WERI-Rb-1 (cell line): Measurements from ENCODE around the gene GRID1.

ENCODE experiments used
- DNase-seq: peaks from one replicate; pipeline ENCODE4 v3.0.0-alpha.2; 2020
- H3K27ac ChIP-seq: fragments of 250-450 bp; sonication (Bioruptor Pico); 2 replicates; pipeline ENCODE4 v1.5.1; 2020; ENCODE audit warnings: mild to moderate bottlenecking, moderate library complexity
- H3K27me3 ChIP-seq: fragments of 250-450 bp; sonication (Bioruptor Pico); 2 replicates; pipeline ENCODE4 v1.5.1; 2021; ENCODE audit warnings: mild to moderate bottlenecking, low read depth, moderate library complexity; ENCODE audit not compliant: insufficient read depth, severe bottlenecking
- H3K36me3 ChIP-seq: fragments of 250-450 bp; sonication (Bioruptor Pico); 2 replicates; pipeline ENCODE4 v1.5.1; 2020; ENCODE audit warnings: mild to moderate bottlenecking, moderate library complexity
- H3K4me3 ChIP-seq: 2 replicates; pipeline ENCODE4 v1.5.1; 2011; ENCODE audit warnings: low read depth, mild to moderate bottlenecking, control low read depth, low read length
- H3K9me3 ChIP-seq: fragments of 250-450 bp; sonication (Bioruptor Pico); 2 replicates; pipeline ENCODE4 v1.5.1; 2021; ENCODE audit warnings: mild to moderate bottlenecking, moderate library complexity; ENCODE audit not compliant: severe bottlenecking
- TF ChIP-seq, protein P1 (sequence below): IDR thresholded peaks from 2 replicates; pipeline ENCODE4 v1.5.1; 2011; ENCODE audit warnings: low read depth, mild to moderate bottlenecking, control low read depth, inconsistent platforms, low read length

The GRID1 gene

DNA sequence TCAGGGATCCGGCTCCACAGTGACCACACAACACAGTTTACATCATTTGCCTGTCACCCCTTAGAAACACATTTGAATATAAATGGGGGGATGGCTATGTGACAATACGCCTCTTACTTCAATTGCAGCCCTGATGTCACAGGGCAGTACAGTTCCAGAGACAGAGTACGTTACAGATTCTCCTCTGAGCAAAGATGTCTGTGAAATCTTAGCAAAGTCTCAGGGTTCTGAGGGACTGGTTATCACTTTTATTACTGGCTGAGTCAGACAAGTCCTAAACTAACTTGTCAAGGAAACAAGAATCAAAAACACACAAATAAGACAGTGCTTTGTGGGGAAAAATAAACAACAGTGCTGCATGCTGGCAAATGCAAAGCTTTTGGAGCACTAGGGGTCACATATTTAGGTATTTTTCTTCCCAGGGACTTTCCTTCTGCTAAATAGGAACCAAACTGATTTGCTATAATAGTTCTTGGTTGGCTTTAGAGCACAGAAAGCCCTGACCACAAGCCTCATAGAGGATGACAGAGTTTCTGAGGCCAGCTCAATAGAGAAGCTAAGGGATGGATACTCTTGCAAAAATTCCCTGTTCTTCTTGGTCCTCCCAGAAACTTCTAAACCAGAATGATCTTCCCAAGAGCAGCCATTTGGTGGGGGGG lies 501.6 kb downstream of the GRID1 start:
- TF ChIP-seq, protein P1, sequence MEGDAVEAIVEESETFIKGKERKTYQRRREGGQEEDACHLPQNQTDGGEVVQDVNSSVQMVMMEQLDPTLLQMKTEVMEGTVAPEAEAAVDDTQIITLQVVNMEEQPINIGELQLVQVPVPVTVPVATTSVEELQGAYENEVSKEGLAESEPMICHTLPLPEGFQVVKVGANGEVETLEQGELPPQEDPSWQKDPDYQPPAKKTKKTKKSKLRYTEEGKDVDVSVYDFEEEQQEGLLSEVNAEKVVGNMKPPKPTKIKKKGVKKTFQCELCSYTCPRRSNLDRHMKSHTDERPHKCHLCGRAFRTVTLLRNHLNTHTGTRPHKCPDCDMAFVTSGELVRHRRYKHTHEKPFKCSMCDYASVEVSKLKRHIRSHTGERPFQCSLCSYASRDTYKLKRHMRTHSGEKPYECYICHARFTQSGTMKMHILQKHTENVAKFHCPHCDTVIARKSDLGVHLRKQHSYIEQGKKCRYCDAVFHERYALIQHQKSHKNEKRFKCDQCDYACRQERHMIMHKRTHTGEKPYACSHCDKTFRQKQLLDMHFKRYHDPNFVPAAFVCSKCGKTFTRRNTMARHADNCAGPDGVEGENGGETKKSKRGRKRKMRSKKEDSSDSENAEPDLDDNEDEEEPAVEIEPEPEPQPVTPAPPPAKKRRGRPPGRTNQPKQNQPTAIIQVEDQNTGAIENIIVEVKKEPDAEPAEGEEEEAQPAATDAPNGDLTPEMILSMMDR, result no peak
- H3K4me3 ChIP-seq, result no peak overlapping the region
- DNase-seq, result no peak
- no peak overlapping the region for H3K27ac ChIP-seq
- H3K36me3 ChIP-seq, result no peaks in the 10 kb centered on the region
- H3K9me3 ChIP-seq, result no peaks in the 10 kb centered on the region
- no peaks in the 10 kb centered on the region for H3K27me3 ChIP-seq

DNA sequence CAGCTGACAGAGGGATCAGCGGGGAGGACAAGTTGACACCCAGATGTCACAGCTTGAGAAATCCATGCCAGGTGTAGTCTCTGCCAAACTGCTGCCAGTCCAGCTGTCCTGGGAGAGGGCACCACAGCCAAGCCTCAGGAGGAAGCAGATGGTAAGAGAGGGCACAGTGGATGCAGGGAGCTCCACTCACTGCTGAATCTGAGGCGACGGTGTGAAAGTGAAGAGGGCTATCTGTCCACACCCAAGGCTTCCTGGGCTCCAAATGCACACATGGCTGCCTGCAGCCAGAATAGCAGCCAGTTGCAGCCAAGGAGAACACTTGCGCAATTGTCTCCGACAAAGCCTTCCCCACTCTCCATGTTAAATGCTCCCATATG lies 502.4 kb downstream of the GRID1 start:
- DNase-seq, result no peak
- TF ChIP-seq, protein P1, result no peak
- H3K27ac ChIP-seq, result no peak overlapping the region
- no peaks in the 10 kb centered on the region for H3K27me3 ChIP-seq
- H3K9me3 ChIP-seq, result no peaks in the 10 kb centered on the region
- no peaks in the 10 kb centered on the region for H3K36me3 ChIP-seq
- no peak overlapping the region for H3K4me3 ChIP-seq

DNA sequence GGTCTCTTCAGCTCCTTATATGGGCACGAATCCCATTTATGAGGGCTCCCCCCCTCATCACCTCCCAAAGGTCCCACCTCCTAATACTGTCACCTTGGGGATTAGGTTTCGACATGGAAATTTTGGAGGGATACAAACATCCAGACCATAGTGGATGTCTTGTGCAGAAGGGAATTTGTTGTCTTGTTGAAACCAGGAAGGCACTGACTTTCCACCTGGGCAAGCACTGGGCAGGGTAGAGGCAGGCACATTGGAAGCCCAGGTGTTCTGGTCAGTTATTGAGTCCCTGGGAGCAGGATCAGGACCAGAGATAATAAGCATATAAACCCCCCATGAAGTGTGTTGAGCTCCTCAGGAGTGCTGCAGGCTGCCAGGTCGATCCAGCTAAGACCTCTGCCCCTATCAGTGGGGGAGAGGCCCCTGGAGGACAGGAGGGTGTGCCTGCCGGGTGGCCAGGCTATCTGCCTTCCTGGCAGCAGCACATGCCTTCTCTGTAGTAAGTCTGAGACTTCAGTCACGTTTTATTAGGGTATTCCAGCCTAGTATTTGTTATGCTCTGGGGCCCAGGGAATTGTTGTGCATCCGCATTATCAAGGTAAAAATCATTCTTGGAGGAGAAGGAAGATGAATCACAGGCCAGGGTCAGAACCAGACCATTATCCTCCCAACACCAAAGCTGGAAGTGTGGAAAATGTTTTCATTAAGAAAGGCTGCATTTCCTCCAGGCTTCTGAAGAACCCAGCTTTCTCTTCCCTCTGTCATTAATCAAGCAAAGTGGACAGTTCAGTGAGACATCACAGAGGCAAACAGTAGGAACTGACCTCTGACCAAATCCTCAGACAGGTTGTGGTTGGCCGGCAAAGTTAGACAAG lies 503.1 kb downstream of the GRID1 start:
- Histone ChIP-seq H3K9me3 (no peaks in the 10 kb centered on the region), H3K27ac (no peak overlapping the region), H3K36me3 (no peaks in the 10 kb centered on the region), H3K27me3 (no peaks in the 10 kb centered on the region), H3K4me3 (no peak overlapping the region)
- DNase-seq, result no peak
- TF ChIP-seq, protein P1, result no peak

DNA sequence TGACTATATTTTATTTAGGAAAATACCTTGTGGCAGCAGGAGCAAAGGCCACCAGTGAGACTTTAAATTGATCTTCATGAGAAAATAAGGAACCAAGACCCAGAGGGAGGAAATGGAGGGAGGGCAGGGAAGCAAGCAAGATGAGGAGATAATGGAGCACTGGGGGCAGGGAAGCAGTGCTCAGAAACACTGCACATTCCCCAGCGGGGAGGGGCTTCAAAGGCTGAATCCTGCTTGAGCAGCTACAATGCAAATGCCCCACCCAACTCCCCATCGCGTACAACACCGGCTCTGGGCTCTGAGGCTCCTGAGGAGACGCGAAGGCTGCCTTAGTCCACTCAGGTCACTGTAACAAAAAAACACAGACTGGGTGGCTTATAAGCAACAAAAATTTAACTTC lies 503.8 kb downstream of the GRID1 start:
- Histone ChIP-seq H3K36me3 (no peaks in the 10 kb centered on the region), H3K4me3 (no peak overlapping the region), H3K9me3 (no peaks in the 10 kb centered on the region), H3K27ac (no peak overlapping the region), H3K27me3 (no peaks in the 10 kb centered on the region)
- TF ChIP-seq, protein P1, result no peak
- DNase-seq, result no peak

DNA sequence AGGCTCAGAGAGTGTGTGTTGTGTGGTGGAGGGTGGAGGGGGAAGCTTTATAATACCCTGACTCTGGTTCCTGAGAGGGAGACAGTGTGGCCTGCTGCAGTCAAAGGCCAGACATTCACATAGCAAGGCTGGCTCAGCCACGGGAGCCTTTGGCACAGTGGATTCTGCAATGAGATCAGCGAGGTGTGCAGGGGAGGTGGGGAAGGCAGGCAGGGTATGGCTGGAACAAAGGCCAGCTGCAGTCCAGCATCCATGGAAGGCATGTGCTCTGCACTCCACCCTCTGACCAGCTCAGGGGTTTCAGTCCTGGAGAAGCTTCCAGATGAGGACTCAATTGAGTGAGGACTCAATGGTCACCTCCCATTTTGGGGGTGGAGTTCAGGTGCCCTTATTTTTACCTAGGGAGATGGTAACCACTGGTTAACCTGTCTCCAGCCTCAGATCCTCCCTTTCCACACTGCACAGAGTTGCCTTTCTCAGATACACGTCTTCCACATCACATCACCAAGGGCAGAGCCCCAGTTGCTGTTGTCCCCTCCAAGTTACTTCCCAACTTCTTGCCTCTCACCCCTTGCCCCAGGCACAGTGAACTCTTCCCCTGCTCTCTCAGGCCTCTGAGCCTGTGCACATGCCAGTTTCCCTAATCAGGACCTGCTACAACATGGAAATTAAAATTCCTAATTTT lies 504.9 kb downstream of the GRID1 start:
- no peaks in the 10 kb centered on the region for H3K27me3 ChIP-seq
- no peaks in the 10 kb centered on the region for H3K36me3 ChIP-seq
- no peak for DNase-seq
- no peak overlapping the region for H3K27ac ChIP-seq
- H3K4me3 ChIP-seq, result no peak overlapping the region
- TF ChIP-seq, protein P1, result no peak
- H3K9me3 ChIP-seq, result no peaks in the 10 kb centered on the region
